GM12878 (cell line): ENCODE data around the gene SNAPC4. TPM values are rescaled to one million over a fixed set of nuclear protein-coding genes. Genes with fewer than 3 reads are reported as not detected.

Experiments
- ATAC-seq: fragments of 200-7000 bp; cut with Tn5 transposase; 3 replicates; pipeline ENCODE4 v1.9.1; 2020; ENCODE audit warnings: mild to moderate bottlenecking, moderate library complexity
- BruUV-seq: library from RNA; stranded (reverse); fragments of 400-500 nt; replicated peaks from 2 replicates; lab custom pipeline; 2021; lab: Mats Ljungman, UMichigan
- CTCF ChIA-PET: fragments of 300-600 bp; sonication (Branson Sonifier 250); formaldehyde crosslinking; extraction: SDS; loops from one replicate; lab custom pipeline; 2021; ENCODE audit warnings: inconsistent platforms; lab: Yijun Ruan, JAX
- POLR2A ChIA-PET: fragments of 350-600 bp; formaldehyde crosslinking; extraction: SDS; loops from one replicate; lab custom pipeline; 2021; ENCODE audit warnings: inconsistent platforms; lab: Charles Lee
- RAD21 ChIA-PET: fragments of 300-600 bp; sonication (Branson Sonifier 250); formaldehyde crosslinking; loops from one replicate; lab custom pipeline; 2023; ENCODE audit warnings: antibody characterized with exemption; ENCODE audit not compliant: unreplicated experiment; lab: Charles Lee
- SMC1A ChIA-PET: fragments of 300-600 bp; sonication (Branson Sonifier 250); formaldehyde crosslinking; loops from one replicate; lab custom pipeline; 2023; ENCODE audit not compliant: unreplicated experiment, uncharacterized antibody; lab: Charles Lee
- DNase-seq: peaks from one replicate; pipeline ENCODE4 v3.0.0-alpha.2; 2011; ENCODE audit warnings: low read depth, low spot score
- FAIRE-seq: peaks from 3 replicates; lab custom pipeline; 2011; peaks lifted over from hg19 to GRCh38; lab: Jason Lieb, UNC
- H2AFZ ChIP-seq: 2 replicates; pipeline ENCODE4 v1.6.0; 2011; ENCODE audit warnings: low read depth, low read length, control low read depth; ENCODE audit not compliant: control insufficient read depth
- H3K27ac ChIP-seq: 2 replicates; pipeline ENCODE4 v1.5.1; 2011; ENCODE audit warnings: control low read depth; ENCODE audit not compliant: control insufficient read depth, insufficient read depth
- H3K27me3 ChIP-seq, 2 experiments: replicated peaks in 1 of 2; 2 replicates each; pipeline versions ENCODE4 v1.6.0 to v1.6.1; 2011; ENCODE audit warnings: low read length in 1 of 2; ENCODE audit not compliant: control insufficient read depth in 2 of 2, insufficient read depth in 2 of 2
- H3K36me3 ChIP-seq, 2 experiments: 2 replicates each; pipeline ENCODE4 v1.5.1; 2011; ENCODE audit warnings: low read length in 1 of 2; ENCODE audit not compliant: control insufficient read depth in 2 of 2, insufficient read depth in 2 of 2
- H3K4me1 ChIP-seq: 2 replicates; pipeline ENCODE4 v1.6.1; 2011; ENCODE audit warnings: mild to moderate bottlenecking, low read length, moderate library complexity, mixed read lengths; ENCODE audit not compliant: control insufficient read depth, insufficient read depth
- H3K4me2 ChIP-seq: 2 replicates; pipeline ENCODE4 v1.6.0; 2011; ENCODE audit warnings: control low read depth; ENCODE audit not compliant: control insufficient read depth, insufficient read depth
- H3K4me3 ChIP-seq: fragments of 200-600 bp; sonication (generic); 2 replicates; pipeline ENCODE4 v1.5.1; 2016
- H3K79me2 ChIP-seq: 2 replicates; pipeline ENCODE4 v1.6.0; 2011; ENCODE audit warnings: low read length; ENCODE audit not compliant: control insufficient read depth, insufficient read depth
- H3K9ac ChIP-seq: 2 replicates; pipeline ENCODE4 v1.8.0; 2011; ENCODE audit warnings: low read length, control low read depth, mixed read lengths; ENCODE audit not compliant: control insufficient read depth, insufficient read depth
- H3K9me3 ChIP-seq: replicated peaks from 3 replicates; pipeline ENCODE4 v1.5.1; 2011; ENCODE audit warnings: mild to moderate bottlenecking, low read length; ENCODE audit not compliant: control insufficient read depth, insufficient read depth
- H4K20me1 ChIP-seq: 2 replicates; pipeline ENCODE4 v1.6.0; 2011; ENCODE audit not compliant: control insufficient read depth, insufficient read depth
- JUND ChIP-seq: IDR thresholded peaks from 2 replicates; pipeline ENCODE4 v1.6.1; 2012; ENCODE audit warnings: low read depth, mild to moderate bottlenecking, low read length, improper control_type of control experiment, moderate library complexity
- KDM1A ChIP-seq: fragments of 200-600 bp; sonication (generic); IDR thresholded peaks from 2 replicates; pipeline ENCODE4 v1.6.1; 2016; ENCODE audit warnings: borderline replicate concordance
- SMAD1 ChIP-seq: fragments of 450-650 bp; IDR thresholded peaks from 2 replicates; pipeline ENCODE4 v1.6.1; 2018; ENCODE audit warnings: mild to moderate bottlenecking, low read depth; ENCODE audit not compliant: partially characterized antibody
- SP1 ChIP-seq: IDR thresholded peaks from one replicate; pipeline ENCODE4 v1.6.1; 2011; ENCODE audit warnings: low read depth, low read length
- ZNF217 ChIP-seq: fragments of 450-650 bp; IDR thresholded peaks from 2 replicates; pipeline ENCODE4 v1.6.1; 2017; ENCODE audit warnings: antibody characterized with exemption, mild to moderate bottlenecking
- ZNF384 ChIP-seq: IDR thresholded peaks from 2 replicates; pipeline ENCODE4 v1.6.1; 2012; ENCODE audit warnings: low read depth, mild to moderate bottlenecking, low read length, improper control_type of control experiment, borderline replicate concordance
- ZZZ3 ChIP-seq: IDR thresholded peaks from 2 replicates; pipeline ENCODE4 v1.6.1; 2011; ENCODE audit warnings: low read depth; ENCODE audit not compliant: control insufficient read depth, insufficient read length
- WGBS: methylation state at CpG from one replicate; pipeline ENCODE4 v1.1.6; 2016; ENCODE audit warnings: low lambda C conversion rate; ENCODE audit not compliant: insufficient replicate concordance, insufficient coverage; ENCODE audit errors: missing lambda C conversion rate; 5-methylcytosine and 5-hydroxymethylcytosine counted together
- in situ Hi-C: fragments of 300-500 bp; cut with MboI; formaldehyde crosslinking; loops from 9 replicates; pipeline ENCODE4 v1.14.3; 2018; ENCODE audit warnings: mixed read lengths
- intact Hi-C: fragments of 100-400 bp; cut with micrococcal nuclease; formaldehyde crosslinking; loops from one replicate; pipeline ENCODE4 v1.14.2; 2022; ENCODE audit not compliant: unreplicated experiment
- polyA plus RNA-seq, 11 experiments: library from polyadenylated mRNA; depleted of rRNA in 4 of 11; unstranded in 6 of 11; stranded (reverse) in 5 of 11; fragments of >200 nt; fragmentation: Nextera tagmentation in 4 of 11; fragmentation: Illumina TruSeq in 1 of 11; extraction: Ambion mirVana in 4 of 11; extraction: Trizol in 1 of 11; gene quantifications; 1 replicate in 1 of 11; 2 replicates in 10 of 11; pipeline versions ENCODE4 v1.2.1 to v1.2.3, GENCODE V29; 2011 to 2016; ENCODE audit warnings: inconsistent platforms in 2 of 11, missing spikeins in 2 of 11, low read depth in 1 of 11
- total RNA-seq, 4 experiments: library from RNA; depleted of rRNA in 3 of 4; stranded (reverse); fragments of >200 nt in 3 of 4; fragmentation: Illumina TruSeq in 1 of 4; extraction: Trizol in 1 of 4; gene quantifications; 2 replicates each; pipeline versions ENCODE4 v1.2.1 to v1.2.3, GENCODE V29; 2013 to 2021
- TF ChIP-seq, protein P1 (sequence below): fragments of 150-350 bp; IDR thresholded peaks from 2 replicates; pipeline ENCODE4 v1.6.1; 2016; ENCODE audit warnings: low read depth, low read length
- TF ChIP-seq, protein P2 (sequence below): fragments of 450-650 bp; IDR thresholded peaks from 2 replicates; pipeline ENCODE4 v1.6.1; 2016; ENCODE audit warnings: mild to moderate bottlenecking, moderate library complexity, borderline replicate concordance
- TF ChIP-seq, protein P3 (sequence below): IDR thresholded peaks from 2 replicates; pipeline ENCODE4 v1.6.1; 2012; ENCODE audit warnings: low read depth, low read length, improper control_type of control experiment
- TF ChIP-seq, protein P4 (sequence below): IDR thresholded peaks from 2 replicates; pipeline ENCODE4 v1.6.1; 2011; ENCODE audit warnings: low read depth, low read length, improper control_type of control experiment, borderline replicate concordance

The SNAPC4 gene
- total and polyA plus RNA-seq, 10 of the 15 experiments (the other 5 are each of a cell fraction or from before 2014, with no cell fraction given): 0.42 to 19.8 (median 7.0) TPM

DNA sequence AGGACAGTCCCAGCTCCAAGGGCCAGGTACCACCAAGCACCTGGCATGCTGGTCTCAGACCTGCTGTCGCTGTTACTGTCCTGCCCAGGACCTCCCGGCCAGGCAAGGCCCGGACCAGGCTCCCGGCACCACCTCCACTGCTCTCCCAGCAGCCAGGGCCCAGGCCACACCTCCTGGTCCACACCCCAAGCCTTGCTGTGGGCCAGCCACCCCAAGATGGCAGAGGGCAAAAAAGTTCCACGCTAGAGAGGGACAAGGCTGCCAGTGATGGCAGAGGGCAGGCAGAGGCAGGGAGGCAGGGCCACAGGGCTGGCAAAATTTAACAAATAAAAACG is 37.6 kb downstream of the SNAPC4 start:
- Histone ChIP-seq H3K79me2 (no peaks in the 10 kb centered on the region), H3K4me3 (no peak overlapping the region), H3K9ac (no peak overlapping the region), H3K4me2 (no peak overlapping the region), H3K36me3 (no peaks in the 10 kb centered on the region), H2AFZ (no peak overlapping the region), H3K9me3 (no peaks in the 10 kb centered on the region; the same call in 2 of the 3 replicates), H4K20me1 (no peaks in the 10 kb centered on the region), H3K4me1 (peaks cover 10% of the 10 kb centered on the region), H3K27ac (no peak overlapping the region), H3K27me3 (no peaks in the 10 kb centered on the region)
- in situ Hi-C loops: no loop called here
- DNase-seq (no peak), FAIRE-seq (no peak), ATAC-seq (no peak)
- ChIA-PET RAD21 (interaction anchor here (0.6 to 1.6 kb wide), 8 partner anchors 10 to 267 kb away, joined by 3 to 8 read pairs (median 4); no protein-coding TSS in a partner anchor), POLR2A (interaction anchor here (0.6 to 1.2 kb wide), 5 partner anchors 39 to 255 kb away, joined by 3 to 10 read pairs (median 4); no protein-coding TSS in a partner anchor), SMC1A (interaction anchor here (0.9 to 1.3 kb wide), 2 partner anchors 23 to 192 kb away, joined by 3 to 4 read pairs; no protein-coding TSS in a partner anchor), CTCF (interaction anchor here (0.7 to 1.6 kb wide), 11 partner anchors 10 to 299 kb away, joined by 3 to 10 read pairs (median 5); partner anchors contain the start of genes ENTR1 and PMPCA)
- BruUV-seq: no TSS peak
- WGBS: 78% methylated on average over 6 of the region's 6 CpGs
- intact Hi-C loops: no loop called here
- TF ChIP-seq ZNF217 (no peak), ZZZ3 (no peak), SP1 (no peak), ZNF384 (no peak), KDM1A (no peak), SMAD1 (no peak), JUND (no peak)
- TF ChIP-seq, protein P1, sequence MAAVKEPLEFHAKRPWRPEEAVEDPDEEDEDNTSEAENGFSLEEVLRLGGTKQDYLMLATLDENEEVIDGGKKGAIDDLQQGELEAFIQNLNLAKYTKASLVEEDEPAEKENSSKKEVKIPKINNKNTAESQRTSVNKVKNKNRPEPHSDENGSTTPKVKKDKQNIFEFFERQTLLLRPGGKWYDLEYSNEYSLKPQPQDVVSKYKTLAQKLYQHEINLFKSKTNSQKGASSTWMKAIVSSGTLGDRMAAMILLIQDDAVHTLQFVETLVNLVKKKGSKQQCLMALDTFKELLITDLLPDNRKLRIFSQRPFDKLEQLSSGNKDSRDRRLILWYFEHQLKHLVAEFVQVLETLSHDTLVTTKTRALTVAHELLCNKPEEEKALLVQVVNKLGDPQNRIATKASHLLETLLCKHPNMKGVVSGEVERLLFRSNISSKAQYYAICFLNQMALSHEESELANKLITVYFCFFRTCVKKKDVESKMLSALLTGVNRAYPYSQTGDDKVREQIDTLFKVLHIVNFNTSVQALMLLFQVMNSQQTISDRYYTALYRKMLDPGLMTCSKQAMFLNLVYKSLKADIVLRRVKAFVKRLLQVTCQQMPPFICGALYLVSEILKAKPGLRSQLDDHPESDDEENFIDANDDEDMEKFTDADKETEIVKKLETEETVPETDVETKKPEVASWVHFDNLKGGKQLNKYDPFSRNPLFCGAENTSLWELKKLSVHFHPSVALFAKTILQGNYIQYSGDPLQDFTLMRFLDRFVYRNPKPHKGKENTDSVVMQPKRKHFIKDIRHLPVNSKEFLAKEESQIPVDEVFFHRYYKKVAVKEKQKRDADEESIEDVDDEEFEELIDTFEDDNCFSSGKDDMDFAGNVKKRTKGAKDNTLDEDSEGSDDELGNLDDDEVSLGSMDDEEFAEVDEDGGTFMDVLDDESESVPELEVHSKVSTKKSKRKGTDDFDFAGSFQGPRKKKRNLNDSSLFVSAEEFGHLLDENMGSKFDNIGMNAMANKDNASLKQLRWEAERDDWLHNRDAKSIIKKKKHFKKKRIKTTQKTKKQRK: no peak
- TF ChIP-seq, protein P2, sequence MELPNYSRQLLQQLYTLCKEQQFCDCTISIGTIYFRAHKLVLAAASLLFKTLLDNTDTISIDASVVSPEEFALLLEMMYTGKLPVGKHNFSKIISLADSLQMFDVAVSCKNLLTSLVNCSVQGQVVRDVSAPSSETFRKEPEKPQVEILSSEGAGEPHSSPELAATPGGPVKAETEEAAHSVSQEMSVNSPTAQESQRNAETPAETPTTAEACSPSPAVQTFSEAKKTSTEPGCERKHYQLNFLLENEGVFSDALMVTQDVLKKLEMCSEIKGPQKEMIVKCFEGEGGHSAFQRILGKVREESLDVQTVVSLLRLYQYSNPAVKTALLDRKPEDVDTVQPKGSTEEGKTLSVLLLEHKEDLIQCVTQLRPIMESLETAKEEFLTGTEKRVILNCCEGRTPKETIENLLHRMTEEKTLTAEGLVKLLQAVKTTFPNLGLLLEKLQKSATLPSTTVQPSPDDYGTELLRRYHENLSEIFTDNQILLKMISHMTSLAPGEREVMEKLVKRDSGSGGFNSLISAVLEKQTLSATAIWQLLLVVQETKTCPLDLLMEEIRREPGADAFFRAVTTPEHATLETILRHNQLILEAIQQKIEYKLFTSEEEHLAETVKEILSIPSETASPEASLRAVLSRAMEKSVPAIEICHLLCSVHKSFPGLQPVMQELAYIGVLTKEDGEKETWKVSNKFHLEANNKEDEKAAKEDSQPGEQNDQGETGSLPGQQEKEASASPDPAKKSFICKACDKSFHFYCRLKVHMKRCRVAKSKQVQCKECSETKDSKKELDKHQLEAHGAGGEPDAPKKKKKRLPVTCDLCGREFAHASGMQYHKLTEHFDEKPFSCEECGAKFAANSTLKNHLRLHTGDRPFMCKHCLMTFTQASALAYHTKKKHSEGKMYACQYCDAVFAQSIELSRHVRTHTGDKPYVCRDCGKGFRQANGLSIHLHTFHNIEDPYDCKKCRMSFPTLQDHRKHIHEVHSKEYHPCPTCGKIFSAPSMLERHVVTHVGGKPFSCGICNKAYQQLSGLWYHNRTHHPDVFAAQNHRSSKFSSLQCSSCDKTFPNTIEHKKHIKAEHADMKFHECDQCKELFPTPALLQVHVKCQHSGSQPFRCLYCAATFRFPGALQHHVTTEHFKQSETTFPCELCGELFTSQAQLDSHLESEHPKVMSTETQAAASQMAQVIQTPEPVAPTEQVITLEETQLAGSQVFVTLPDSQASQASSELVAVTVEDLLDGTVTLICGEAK: no peak
- TF ChIP-seq, protein P3, sequence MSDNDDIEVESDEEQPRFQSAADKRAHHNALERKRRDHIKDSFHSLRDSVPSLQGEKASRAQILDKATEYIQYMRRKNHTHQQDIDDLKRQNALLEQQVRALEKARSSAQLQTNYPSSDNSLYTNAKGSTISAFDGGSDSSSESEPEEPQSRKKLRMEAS: no peak
- TF ChIP-seq, protein P4, sequence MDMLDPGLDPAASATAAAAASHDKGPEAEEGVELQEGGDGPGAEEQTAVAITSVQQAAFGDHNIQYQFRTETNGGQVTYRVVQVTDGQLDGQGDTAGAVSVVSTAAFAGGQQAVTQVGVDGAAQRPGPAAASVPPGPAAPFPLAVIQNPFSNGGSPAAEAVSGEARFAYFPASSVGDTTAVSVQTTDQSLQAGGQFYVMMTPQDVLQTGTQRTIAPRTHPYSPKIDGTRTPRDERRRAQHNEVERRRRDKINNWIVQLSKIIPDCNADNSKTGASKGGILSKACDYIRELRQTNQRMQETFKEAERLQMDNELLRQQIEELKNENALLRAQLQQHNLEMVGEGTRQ: no peak
